Raji (cell line): ENCODE data around the gene LBR.

Source experiments
- POLR2A ChIP-seq: IDR thresholded peaks from 2 replicates; pipeline ENCODE4 v1.6.1; 2011; ENCODE audit warnings: low read depth, low read length, control low read depth; ENCODE audit not compliant: insufficient read depth

The LBR gene

GRCh38 chr1:225427235-225428067 is at the start of gene LBR:
LBR (minus strand) TSS chr1:225428038; CDS start chr1:225424075, 3,963 bp downstream.
- TF ChIP-seq POLR2A, result peak; percentile 68

- TF ChIP-seq POLR2A, result no peak
Measured at GRCh38 chr1:225477296-225477911, 49.6 kb upstream of the LBR start.

GRCh38 chr1:225476538-225476988 is 48.7 kb upstream of the LBR start:
- TF ChIP-seq POLR2A, result no peak

GRCh38 chr1:225476100-225476511 is 48.3 kb upstream of the LBR start:
- no peak for TF ChIP-seq POLR2A

GRCh38 chr1:225474986-225475820 is 47.4 kb upstream of the LBR start:
- TF ChIP-seq POLR2A, result no peak

- no peak for TF ChIP-seq POLR2A
Measured at GRCh38 chr1:225474439-225474985, 46.7 kb upstream of the LBR start.

- peak; percentile 38; the same call in 1 of the 2 replicates for TF ChIP-seq POLR2A
Measured at GRCh38 chr1:225473266-225473665, 45.4 kb upstream of the LBR start.

- no peak for TF ChIP-seq POLR2A
Measured at GRCh38 chr1:225471453-225472301, 43.8 kb upstream of the LBR start.

- TF ChIP-seq POLR2A, result no peak
Measured at GRCh38 chr1:225471109-225471452, 43.2 kb upstream of the LBR start.

GRCh38 chr1:225470211-225471108 is 42.6 kb upstream of the LBR start:
- TF ChIP-seq POLR2A, result no peak

GRCh38 chr1:225469051-225469450 is 41.2 kb upstream of the LBR start:
- TF ChIP-seq POLR2A, result no peak

- TF ChIP-seq POLR2A, result 0 out of 2 replicates have a peak, but pooled peaks have one; percentile 5
Measured at GRCh38 chr1:225468270-225469020, 40.6 kb upstream of the LBR start.
